ENCODE measurements around the gene MYH14.

The MYH14 gene

DNA sequence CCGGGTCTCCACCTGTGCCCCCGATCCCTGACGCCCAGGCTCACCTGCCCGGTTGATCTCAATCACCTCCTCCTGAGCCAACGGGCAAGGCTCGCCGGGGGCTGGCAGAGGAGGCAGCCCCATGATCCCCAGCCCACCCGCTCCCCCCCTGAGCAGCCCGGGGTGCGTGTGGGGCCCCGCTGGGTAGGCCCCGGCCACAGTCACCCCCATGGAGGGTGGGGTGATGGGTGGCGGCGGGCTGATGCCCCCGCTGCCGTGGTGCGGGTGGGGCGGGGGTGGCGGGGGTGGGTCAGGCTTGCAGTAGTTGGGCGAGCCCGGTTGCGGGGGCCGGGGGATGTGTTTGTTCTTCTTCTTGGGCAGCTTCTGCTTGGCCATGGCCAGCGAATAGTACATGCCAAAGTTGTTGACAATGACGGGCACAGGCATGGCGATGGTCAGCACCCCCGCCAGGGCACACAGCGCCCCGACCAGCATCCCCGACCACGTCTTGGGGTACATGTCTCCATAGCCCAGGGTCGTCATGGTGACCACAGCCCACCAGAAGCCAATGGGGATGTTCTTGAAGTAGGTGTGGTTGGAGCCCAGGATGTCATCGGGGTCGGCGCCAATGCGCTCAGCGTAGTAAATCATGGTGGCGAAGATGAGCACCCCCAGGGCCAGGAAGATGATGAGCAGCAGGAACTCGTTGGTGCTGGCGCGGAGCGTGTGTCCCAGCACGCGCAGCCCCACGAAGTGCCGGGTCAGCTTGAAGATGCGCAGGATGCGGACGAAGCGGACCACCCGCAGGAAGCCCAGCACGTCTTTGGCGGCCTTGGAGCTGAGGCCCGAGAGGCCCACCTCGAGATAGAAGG, 119.7 kb downstream of the MYH14 start:
- CTCF ChIA-PET, result no interaction called here
- POLR2A ChIA-PET, result no interaction called here
- H3K4me3 ChIP-seq (ENCODE audit: low read depth, low read length), result no peak overlapping the region
- DNase-seq (ENCODE audit: low read depth, low spot score), result no peak
- TF ChIP-seq, protein P1, sequence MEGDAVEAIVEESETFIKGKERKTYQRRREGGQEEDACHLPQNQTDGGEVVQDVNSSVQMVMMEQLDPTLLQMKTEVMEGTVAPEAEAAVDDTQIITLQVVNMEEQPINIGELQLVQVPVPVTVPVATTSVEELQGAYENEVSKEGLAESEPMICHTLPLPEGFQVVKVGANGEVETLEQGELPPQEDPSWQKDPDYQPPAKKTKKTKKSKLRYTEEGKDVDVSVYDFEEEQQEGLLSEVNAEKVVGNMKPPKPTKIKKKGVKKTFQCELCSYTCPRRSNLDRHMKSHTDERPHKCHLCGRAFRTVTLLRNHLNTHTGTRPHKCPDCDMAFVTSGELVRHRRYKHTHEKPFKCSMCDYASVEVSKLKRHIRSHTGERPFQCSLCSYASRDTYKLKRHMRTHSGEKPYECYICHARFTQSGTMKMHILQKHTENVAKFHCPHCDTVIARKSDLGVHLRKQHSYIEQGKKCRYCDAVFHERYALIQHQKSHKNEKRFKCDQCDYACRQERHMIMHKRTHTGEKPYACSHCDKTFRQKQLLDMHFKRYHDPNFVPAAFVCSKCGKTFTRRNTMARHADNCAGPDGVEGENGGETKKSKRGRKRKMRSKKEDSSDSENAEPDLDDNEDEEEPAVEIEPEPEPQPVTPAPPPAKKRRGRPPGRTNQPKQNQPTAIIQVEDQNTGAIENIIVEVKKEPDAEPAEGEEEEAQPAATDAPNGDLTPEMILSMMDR (IDR thresholded peaks at IDR 0.05; ENCODE audit: insufficient read depth, low read length, missing control alignments), result no peak

DNA sequence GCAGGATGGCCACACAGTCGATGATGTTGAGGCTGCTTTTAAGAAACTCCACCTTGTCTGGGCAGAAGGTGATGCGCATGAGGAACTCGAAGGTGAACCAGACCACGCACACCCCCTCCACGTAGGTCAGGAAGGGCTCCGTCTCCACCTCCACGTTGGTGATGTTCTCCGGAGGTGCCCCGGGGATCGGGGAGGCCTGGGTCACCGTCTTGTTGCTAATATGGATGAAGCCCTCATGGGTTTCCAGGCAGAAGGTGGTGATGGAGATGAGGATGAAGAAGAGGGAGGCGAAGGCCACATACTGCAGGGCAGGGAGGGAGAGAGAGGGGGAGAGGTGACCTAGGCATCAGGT, 120.3 kb downstream of the MYH14 start:
- CTCF ChIA-PET, result no interaction called here
- no peak for DNase-seq (ENCODE audit: low read depth, low spot score)
- POLR2A ChIA-PET, result no interaction called here
- TF ChIP-seq, protein P1 (IDR thresholded peaks at IDR 0.05; ENCODE audit: insufficient read depth, low read length, missing control alignments), result no peak
- no peak overlapping the region for H3K4me3 ChIP-seq (ENCODE audit: low read depth, low read length)

DNA sequence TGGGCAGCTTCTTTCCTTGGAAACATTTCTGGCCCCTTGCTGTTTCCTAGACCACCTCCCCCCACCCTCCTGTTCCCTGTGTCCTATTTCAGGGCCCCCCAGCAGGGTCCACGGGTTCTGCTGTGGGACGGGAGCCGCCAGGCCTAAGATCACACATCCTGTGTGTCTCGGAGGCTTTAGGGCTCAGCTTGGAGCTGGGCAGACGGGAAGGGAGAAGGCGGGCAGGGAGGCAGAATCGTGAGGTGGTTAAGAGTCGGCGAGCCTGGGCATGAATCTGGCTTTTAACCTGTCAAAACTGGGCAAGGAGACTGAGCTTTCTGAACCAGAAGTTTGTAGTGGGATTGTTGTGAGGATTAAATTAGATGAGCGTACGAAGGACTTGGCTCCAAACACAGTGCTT, 120.9 kb downstream of the MYH14 start:
- ChIA-PET POLR2A (no interaction called here), CTCF (no interaction called here)
- TF ChIP-seq, protein P1 (IDR thresholded peaks at IDR 0.05; ENCODE audit: insufficient read depth, low read length, missing control alignments), result no peak
- DNase-seq (ENCODE audit: low read depth, low spot score), result no peak
- no peak overlapping the region for H3K4me3 ChIP-seq (ENCODE audit: low read depth, low read length)

DNA sequence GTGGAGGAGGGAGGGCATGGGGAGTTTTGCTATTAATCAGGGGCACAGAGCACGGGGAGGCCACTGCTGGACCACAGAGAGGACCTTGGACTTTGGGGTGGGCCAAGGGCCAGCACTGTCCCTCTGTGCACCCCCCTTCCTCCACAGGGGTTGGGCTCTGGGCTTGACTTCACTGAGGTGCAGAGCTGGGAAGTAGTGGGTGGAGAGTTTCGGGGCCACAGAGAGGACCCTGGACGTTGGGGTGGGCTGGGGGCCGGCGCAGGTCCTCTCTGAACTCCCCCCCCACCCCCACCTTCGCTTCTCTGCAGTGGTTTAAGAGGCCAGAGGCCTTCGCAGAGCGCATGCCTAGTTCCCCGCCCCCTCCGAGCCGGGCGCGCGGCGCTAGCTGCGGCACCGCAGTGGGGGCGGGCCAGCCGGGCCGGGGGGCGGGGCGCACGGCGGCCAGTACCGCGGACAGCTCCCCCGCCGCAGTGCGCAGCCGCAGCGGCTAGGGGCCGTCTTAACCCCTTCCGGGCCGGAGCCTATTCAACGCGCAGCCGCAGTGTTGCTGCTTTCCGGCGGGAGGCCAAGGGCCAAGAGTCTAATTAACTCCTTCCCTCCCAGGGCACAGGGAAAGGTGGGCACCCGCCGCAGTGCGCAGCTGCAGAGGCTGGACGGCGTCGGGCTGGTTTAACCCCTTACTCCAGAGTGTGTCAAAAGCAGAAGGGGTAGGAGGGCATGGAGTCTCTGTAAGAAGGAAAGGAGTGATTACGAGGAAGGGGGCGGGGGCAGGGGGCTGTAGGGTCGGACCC, 122.1 kb downstream of the MYH14 start:
- H3K4me3 ChIP-seq (ENCODE audit: low read depth, low read length), result no peak overlapping the region
- ChIA-PET CTCF (no interaction called here), POLR2A (no interaction called here)

DNA sequence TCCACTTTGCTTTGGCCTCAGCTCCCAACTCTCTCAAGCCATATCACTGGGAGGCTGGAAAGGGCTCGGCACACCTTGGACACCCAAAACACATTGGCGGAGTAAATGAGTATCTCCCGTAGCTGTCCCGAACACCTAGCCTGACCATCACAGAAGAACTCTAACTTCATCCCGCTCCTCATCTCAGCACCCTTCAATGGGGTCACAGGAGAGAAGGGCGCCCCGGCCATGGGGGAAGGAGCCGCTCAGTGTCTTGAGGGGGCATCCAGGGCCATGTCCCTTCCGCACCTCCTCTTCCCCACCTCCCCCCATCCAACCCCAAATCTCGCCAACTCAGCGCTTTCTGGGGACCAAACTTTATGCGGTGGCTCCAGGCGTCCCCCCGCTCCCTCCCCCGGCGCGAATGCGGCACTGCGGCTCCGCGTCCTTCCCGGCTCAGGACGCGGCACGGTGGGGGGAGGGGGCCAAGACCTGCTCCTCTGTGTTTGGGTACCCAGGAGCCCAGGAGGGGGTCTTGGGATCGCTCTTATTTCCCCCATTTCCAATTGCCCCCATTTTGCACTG, 122.8 kb downstream of the MYH14 start:
- no peak overlapping the region for H3K4me3 ChIP-seq (ENCODE audit: low read depth, low read length)
- ChIA-PET POLR2A (no interaction called here), CTCF (no interaction called here)
- TF ChIP-seq, protein P1 (IDR thresholded peaks at IDR 0.05; ENCODE audit: insufficient read depth, low read length, missing control alignments), result no peak
- no peak for DNase-seq (ENCODE audit: low read depth, low spot score)

More for the DNA sequence above, 122.1 kb downstream of the MYH14 start:
- no peak for DNase-seq (ENCODE audit: low read depth, low spot score)
- TF ChIP-seq, protein P1 (IDR thresholded peaks at IDR 0.05; ENCODE audit: insufficient read depth, low read length, missing control alignments), result no peak

DNA sequence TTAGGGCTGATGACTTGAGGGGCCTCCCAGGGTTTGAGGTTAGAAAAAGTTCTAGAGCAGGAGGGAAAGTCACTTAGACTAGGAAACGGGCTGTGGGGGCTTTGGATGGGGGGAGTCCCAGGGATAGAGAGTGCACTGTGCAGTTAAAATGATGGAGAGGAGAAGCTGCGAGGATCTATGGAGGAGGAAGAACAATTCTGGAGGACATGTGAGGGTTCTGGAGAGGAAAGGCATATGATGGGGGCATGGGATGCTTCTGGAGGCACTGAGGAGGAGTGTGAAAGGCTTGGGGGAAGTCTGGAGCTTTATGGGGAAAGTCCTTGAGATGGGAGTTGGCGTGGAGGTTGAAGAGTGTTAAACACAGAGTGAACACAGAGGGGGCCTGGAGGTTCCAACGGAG, 123.6 kb downstream of the MYH14 start:
- TF ChIP-seq, protein P1 (IDR thresholded peaks at IDR 0.05; ENCODE audit: insufficient read depth, low read length, missing control alignments), result no peak
- DNase-seq (ENCODE audit: low read depth, low spot score), result no peak
- H3K4me3 ChIP-seq (ENCODE audit: low read depth, low read length), result no peak overlapping the region
- ChIA-PET POLR2A (no interaction called here), CTCF (no interaction called here)

Data from AG04449 (cell line).